GM19240 (cell line): ENCODE data around the gene MCRIP2.

Experiments used
- DNase-seq: peaks from one replicate; pipeline ENCODE4 v3.0.0; 2011; ENCODE audit warnings: low spot score; ENCODE audit not compliant: insufficient read length

The MCRIP2 gene

DNA sequence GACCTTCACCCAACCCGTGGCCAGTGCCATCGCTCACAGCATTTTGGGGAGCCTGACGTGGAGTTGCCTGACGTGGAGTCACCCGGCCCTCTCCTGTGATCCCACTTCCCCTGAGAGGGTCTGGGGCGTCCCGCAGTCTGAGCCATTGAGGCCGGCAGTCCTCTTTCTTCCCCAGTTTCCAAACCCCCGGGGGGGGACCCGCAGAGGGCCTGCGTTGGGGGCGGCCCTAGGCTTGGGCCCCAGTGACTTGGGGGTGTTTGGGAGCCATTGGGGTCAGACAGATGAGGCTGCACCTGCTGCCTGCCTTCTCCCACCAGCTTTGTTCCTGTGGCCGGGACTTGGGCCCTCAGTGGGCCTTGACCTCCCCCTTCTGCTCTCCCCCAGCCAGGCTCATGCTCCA is 28.0 kb downstream of the MCRIP2 start:
- DNase-seq: no peak

DNA sequence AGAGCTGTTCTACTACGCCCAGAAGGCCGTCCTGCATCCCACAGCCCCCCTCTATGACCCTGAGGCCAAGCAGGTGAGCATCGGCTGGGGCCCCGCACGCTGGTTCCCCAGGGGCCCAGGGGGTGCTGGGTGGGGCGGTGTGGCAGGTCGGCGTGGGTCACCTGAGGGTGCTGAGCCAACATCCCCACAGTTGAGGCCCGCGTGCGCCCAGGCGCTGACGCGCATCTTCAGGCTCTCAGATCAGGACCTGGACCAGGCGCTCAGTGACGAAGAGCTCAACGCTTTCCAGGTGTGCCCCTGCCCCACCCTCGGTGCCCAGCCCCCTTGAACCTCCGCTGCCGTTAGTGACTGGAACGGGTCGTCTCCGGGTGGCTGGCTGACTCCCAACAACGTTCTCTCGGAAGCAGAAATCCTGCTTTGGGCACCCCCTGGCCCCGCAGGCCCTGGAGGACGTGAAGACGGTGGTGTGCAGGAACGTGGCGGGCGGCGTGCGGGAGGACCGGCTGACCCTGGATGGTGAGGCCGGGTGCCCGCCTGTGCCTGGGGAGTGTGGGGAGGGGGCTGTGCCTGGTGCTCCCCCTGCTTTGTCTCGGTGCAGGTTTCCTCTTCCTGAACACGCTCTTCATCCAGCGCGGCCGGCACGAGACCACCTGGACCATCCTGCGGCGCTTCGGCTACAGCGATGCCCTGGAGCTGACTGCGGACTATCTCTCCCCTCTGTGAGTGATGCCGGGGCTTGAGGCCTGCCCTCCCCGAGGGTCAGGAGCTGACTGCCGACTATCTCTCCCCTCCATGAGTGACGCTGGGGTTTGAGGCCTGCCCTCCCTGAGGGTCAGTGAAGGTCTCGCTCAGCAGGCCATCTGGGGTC is 29.1 kb downstream of the MCRIP2 start:
- no peak for DNase-seq

DNA sequence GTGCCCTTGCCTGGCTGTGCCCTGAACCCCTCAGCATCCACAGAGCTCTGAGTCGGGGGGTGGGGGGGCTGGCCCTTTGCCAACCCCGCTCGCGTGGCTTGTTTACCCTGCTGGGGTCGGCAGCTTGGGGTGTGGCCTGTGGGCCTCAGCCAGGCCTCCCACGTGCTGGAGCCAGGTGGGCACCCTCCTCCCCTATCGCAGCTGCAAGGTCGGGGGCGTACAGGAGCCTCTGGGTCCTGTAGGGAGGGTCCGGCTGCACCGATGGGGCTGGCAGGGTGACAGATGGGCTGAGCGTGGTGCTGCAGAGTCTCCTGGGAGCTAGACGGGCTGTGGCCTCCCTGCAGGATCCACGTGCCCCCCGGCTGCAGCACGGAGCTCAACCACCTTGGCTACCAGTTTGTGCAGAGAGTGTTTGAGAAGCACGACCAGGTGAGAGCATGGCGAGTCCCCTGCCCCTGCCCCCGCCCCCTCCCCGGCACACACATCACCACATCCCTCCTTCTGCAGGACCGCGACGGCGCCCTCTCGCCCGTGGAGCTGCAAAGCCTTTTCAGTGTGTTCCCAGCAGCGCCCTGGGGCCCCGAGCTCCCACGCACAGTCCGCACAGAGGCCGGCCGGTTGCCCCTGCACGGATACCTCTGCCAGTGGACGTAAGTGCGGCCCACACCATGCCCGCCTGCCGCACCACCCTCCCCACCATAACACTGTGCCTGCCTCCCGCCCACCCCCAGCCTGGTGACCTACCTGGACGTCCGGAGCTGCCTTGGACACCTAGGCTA is 29.9 kb downstream of the MCRIP2 start:
- DNase-seq: no peak

DNA sequence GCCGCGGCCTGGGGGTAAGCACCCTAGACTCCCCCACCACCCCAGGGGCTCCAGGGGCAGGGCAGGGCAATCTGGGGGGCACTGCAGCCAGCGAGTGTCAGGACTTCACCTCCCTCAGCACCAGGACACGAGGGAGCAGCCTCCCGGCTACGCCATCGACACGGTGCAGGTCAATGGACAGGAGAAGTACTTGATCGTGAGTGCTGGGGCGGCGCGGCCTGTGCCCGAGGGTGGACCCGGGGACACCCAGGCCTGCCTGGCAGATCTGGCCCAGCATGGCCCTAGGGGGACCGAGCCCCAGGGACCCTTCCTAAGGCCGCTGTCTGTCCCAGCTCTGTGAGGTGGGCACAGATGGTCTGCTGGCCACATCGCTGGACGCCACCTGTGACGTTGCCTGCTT is 30.7 kb downstream of the MCRIP2 start:
- DNase-seq: no peak

DNA sequence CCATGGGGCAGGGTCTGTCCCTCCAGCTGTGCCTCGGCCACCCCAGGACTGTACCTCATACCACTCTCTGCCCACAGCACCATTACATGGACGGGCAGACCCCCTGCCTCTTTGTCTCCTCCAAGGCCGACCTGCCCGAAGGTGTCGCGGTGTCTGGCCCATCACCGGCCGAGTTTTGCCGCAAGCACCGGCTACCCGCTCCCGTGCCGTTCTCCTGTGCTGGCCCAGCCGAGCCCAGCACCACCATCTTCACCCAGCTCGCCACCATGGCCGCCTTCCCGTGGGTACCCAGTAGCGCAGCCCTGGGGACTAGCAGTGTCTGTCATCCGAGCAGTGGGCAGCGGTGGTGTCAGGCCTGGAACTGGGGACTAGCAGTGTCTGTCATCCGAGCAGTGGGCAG is 31.2 kb downstream of the MCRIP2 start:
- DNase-seq: no peak

DNA sequence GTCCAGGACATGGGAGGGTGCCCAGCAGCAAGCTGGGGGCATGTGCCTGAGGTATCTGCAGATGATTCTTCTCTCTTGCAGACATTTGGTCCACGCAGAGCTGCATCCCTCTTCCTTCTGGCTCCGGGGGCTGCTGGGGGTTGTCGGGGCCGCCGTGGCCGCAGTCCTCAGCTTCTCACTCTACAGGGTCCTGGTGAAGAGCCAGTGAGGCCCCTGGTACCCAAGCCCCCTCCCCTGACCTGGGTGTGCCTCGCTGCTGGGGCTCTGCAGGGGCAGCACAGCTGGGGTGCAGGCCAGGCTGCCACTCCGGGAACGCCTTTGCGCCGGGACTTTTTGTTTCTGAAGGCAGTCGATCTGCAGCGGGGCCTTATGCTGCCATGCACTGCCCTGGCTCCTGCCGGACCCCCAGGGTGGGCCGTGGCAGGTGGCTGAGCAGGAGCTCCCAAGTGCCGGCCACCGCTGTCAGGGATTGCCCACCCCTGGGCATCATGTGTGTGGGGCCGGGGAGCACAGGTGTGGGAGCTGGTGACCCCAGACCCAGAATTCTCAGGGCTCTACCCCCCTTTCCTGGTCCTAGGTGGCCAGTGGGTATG is 31.9 kb downstream of the MCRIP2 start:
- no peak for DNase-seq

DNA sequence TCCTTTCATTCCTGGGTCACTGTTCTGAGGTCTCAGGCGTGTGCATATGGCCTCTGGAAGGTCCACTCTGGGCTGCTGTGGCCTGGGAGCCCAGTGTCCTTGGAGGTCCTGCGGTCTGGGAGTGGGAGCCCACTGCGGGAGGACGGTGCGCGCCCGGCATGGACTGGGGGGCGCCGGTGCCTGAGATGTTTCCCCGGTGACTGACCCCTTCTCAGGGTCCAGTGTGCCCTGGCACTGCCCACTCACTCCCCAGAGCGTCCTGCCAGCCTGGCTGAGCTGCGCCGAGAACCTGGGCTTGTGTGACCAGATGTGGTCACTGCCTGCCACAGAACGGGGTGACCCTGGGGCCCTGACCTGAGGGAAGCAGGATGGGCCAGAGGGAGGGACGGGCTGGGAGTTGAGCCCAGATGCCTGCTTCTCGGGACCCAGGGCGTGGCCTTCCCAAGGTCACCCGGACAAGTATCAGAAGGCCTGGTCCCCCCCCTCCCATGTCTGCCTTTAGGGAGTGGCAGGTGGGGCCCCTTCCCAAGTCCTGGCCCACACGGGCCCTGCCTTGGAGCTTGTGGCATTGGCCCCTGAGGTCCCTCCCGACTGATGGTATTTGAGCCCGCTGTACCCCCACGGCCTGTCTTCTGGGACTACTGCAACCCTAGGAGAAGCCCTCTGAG is 32.7 kb downstream of the MCRIP2 start:
- DNase-seq: no peak

DNA sequence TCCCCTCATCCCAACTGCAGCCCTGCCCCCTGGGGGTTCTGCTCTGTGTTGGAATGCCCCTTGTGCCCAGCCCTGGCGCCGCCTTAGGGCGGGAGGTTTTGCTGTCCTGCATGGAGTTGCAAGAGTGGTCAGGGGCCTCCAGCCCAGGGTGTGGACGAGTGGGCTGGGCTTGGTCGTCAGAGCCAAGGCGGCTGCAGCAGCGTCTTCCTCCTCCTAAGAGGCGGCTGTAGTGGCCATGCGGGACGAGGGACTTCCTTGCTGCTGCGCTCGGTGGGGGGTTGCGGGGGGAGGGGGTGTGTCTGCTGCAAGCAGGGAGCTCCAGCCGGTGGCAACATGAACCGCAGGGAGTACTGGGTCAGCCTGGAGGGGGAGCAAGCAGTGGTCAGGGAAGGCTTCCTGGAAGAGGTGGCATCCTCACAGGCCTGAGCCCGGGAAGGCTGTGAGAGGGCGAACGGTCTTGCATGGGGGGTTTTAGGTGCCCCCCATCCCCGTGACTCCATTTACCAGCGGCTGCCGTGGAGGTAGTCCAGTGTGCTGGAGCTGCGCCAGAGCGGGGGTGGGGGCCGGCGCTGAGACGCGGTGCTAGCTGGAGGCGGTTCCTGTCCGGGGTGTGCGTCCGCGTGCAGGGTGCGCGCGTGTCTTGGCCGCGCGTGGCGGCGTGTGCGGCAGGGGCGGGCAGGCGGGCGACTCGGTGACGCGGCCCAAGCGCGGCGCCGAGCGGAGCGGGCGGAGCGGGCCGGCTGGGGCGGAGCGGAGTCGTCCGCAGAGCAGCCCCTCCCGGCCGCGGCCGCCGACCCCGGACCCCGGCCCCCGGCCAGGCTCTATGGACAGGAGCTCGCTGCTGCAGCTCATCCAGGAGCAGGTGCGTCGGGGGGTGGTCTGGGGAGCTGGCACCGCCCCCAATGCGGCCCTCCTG is 33.6 kb downstream of the MCRIP2 start, which contains the start of gene RHBDL1:
TSS of gene RHBDL1 (plus strand) at position 704 of the 916 bp plus-strand sequence. CDS start at position 824, 120 bp downstream.
- DNase-seq: no peak

DNA sequence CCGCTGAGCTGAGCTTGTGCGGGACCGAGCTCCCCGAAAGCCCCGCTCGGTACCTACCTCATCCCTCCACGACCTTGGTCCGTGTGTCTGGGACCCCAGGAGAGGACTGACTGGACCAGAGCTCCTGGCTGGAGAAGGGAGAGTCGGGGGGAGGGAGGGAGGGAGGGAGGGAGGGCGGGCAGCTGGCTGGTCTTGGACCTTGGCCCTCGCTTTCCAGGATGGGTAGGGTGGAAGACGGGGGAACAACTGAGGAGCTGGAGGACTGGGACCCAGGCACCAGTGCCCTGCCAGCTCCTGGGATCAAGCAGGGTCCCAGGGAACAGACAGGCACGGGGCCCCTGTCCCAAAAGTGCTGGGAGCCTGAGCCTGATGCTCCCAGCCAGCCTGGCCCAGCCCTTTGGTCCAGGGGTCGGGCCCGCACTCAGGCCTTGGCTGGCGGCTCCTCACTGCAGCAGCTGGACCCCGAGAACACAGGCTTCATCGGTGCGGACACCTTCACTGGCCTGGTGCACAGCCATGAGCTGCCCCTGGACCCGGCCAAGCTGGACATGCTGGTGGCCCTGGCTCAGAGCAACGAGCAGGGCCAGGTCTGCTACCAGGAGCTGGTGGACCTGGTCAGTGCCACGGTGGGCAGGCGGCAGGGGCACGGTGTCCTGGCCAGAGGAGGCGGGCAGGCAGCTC is 34.4 kb downstream of the MCRIP2 start:
- DNase-seq: no peak

DNA sequence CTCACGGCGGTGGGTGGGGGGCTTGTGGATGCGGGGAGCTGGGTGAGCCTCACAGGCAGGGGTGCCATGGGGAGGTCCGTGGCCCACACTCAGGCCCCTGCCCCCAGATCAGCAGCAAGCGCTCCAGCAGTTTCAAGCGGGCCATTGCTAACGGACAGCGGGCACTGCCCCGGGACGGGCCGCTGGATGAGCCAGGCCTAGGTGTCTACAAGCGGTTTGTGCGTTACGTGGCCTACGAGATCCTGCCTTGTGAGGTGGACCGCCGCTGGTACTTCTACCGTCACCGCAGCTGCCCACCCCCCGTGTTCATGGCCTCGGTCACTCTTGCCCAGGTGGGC is 34.9 kb downstream of the MCRIP2 start:
- no peak for DNase-seq

DNA sequence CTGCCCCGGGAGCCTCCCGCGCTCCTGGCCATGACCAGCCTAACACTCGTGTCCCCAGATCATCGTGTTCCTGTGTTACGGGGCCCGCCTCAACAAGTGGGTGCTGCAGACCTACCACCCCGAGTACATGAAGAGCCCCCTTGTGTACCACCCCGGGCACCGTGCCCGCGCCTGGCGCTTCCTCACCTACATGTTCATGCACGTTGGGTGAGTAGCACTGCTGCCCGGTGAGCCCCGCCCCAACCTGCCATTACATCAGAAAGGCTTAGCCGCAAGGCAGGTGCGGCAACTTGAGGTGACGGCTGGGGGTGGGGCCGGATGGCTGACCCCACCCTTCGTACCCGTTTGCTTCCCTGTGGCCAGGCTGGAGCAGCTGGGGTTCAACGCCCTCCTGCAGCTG is 35.3 kb downstream of the MCRIP2 start:
- no peak for DNase-seq

DNA sequence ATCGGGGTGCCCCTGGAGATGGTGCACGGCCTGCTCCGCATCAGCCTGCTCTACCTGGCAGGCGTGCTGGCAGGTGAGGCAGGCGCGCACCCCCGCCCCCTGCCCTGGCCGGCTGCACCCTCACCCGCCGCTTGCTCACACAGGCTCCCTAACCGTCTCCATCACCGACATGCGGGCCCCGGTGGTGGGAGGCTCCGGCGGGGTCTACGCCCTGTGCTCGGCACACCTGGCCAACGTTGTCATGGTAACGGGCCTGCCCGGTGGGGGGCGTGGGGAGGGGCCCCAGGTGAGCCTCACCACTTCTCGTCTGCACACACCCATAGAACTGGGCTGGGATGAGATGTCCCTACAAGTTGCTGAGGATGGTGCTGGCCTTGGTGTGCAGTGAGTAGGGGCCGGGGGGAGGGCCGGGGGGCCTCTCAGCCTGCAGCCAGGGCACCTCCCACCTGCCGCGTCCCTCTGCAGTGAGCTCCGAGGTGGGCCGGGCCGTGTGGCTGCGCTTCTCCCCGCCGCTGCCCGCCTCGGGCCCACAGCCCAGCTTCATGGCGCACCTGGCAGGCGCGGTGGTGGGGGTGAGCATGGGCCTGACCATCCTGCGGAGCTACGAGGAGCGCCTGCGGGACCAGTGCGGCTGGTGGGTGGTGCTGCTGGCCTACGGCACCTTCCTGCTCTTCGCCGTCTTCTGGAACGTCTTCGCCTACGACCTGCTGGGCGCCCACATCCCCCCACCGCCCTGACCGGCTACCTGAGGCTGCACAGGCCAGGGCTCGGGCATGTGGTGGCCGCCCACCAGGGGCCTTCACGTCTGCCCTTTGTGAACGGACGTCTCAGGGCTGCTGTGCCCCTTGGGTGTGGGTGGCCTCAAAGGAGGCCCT is 35.9 kb downstream of the MCRIP2 start:
- no peak for DNase-seq

DNA sequence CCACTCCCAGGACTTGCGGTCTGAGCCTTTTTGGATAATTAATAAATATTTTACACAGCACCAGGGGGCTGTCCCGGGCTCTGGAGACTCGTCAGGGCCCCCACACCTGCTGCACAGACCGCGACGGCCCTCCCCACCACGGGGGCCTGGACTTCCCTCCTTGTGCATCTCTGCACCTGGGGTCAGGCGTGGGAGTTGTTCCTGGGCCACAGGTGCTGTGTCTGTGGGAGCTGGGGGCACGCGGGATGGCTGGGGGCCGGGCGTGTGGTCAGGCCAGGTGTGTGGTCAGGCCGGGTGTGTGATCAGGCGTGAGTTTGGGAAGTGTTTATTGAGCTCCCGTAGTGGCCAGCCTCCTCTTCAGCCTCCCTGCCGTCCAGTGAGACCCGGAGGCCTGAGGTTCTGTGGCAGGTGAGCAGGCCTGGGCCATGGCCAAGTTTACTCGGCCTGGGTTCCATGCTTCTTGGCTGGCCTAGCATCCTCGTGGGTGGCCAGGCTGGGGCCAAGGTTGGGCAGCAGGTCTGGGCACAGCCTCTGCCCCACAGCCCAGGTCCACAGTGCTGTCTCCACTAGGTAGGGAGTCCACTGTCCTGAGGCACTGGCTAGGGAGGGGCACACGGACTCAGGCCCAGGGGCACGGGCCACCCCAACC is 36.7 kb downstream of the MCRIP2 start:
- DNase-seq: no peak

DNA sequence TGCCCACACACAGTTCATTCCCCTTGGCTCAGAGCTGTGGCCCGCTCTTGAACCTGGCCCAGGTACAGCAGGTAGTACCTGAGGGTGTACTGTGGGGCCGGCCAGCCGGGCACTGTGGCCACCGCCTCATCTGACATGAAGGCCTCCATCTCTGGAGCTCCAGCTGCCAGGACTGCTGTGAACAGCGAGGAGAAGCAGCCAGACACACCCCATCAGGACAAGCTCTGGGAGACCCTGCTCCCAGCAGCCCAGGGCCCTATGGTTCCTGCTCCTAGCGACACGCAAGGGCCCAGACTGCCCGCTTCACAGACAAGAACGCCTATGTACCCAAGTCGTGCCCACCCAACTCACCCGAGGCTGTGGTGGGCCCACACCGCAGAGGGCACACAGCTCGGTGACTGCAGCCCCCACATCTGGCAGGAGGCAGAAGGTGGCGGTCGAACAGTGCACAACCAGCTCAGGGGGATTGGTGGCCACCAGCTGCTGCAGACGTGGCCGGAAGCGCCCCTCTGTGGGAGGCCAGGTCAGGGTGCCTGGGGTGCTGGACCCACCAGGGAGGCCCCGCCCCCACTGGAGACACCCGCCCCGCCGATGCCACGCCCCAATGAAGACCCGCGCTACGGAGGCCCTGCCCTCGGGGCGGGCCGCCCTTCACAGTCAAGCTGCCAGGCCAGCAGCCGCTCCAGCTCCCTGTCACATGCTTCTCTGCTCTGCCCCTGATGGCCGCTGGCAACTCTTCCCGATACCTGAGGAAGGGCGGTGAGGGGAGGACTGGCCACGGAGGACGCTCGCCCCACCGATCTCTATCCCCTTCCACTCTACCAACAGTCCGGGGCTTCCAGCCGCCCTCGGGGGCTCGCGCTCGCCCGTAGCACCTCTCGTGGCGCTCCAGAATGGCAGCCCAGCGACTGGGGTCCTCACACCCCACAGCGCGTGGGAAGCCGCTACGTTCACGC is 37.5 kb downstream of the MCRIP2 start:
- DNase-seq: no peak

DNA sequence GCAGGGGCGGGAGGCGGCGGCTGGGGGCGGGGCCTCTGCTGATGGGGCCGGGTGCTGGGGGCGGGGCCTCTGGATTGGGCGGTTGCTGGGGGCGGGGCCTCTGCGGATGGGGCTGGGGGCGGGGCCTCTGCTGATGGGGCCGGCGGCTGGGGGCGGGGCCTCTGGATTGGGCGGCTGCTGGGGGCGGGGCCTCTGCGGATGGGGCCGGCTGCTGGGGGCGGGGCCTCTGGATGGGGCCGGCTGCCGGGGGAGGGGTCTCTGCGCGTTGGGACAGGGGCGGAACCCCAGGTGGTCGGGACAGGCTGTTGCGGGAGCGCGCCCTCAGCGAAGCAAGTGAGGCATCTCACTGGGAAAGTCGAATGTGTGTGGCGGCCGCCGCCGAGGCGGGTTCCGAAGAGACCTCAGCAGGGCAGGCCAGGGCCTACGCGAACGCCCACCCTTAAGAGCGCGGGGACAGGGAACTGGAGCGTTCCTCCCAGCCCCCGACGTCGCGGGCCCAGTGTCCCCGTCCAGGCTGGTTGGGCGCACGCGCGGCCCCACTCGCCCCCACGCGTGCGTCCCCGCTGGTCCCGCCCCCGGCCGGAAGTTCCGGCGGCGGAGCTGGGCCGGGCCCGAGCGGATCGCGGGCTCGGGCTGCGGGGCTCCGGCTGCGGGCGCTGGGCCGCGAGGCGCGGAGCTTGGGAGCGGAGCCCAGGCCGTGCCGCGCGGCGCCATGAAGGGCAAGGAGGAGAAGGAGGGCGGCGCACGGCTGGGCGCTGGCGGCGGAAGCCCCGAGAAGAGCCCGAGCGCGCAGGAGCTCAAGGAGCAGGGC is 38.4 kb downstream of the MCRIP2 start, which contains the start of gene STUB1:
TSS of gene STUB1 (plus strand) at position 597 of the 811 bp plus-strand sequence. CDS start at position 713, 116 bp downstream.
- peak; percentile 67 for DNase-seq

DNA sequence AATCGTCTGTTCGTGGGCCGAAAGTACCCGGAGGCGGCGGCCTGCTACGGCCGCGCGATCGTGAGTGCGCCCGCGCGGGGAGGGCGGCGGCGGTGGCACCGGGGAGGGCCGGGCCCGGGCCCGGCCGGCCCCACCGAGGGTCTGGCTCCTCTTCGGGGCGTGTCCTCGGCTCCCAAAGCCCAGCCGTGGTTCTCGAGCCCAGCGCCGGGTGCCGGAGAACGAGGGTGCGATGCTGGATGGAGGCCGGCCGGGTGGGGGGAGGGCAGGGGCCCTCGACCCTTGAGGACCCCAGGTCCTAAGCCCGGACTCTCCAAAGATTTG is 39.0 kb downstream of the MCRIP2 start:
- DNase-seq: no peak
